Measurements from ENCODE around the gene EFNB3.

DNA sequence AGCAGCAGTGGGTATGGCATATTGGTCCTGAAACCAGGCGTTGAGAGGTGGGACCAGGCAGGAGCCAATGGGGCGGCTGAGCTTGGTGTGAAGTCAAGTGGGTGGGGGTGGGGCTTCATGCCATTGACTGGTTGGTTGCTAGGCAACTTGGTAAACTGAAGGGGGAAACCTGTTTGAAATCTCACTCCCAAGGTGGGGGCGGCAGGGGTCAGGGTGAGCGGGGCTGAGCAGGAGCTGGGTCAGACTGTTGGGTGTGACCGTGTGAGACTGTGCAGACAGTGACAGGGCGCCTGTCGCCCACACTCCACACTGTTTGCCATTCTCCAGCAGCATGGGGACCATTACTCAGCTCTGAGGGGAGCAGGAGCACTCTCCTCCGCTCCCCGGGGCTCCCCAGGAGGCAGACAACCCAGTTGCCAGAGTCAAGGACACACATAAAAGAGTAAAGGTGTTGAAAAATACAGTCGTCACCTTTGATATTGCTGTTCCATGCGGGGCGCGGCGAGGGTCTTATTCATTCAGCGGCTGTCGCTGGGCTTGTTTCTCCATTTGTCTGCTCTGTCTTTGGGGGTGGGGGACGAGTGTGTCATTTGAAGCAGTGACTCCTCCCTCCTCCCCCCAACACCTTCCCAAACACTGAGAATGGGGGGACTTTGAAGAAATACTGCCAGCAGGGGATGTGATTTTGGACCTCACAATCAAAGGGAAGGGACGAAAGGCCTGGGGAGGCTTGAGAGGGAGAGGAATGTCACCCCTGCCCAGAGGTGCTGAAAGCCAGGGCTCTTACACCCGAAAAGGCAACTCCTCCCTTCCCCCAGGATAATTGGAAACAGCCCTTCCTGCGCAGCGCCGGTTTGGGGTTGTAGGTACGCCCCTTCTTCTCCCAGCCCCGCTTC is 1.2 kb upstream of the EFNB3 start:
- TF ChIP-seq CTCF (IDR thresholded peaks at IDR 0.05), result no peak
- no peak for TF ChIP-seq POLR2AphosphoS5 (IDR thresholded peaks at IDR 0.05)
- no peak for TF ChIP-seq POLR2A (IDR thresholded peaks at IDR 0.05)
- TF ChIP-seq EP300 (IDR thresholded peaks at IDR 0.05), result no peak

Data from upper lobe of left lung (tissue), 4 donors.